NCI-H748 (cell line): ENCODE results near the gene PTGS1.
A peak's percentile ranks its signal among the peaks of the same experiment; 100 is the strongest.
"Not testable (repeated sequence)": the region's sequence is repeated elsewhere in the genome, so short reads cannot be mapped to it uniquely, and the experiment has no call there.

Experiments used
- DNase-seq: peaks from one replicate; lab custom pipeline; 2025; ENCODE audit not compliant: unreplicated experiment; lab: John Stamatoyannopoulos, UW

Gene PTGS1

GRCh38 chr9:122394265-122395125 lies 23.7 kb downstream of the PTGS1 start:
- DNase-seq, result no peak

GRCh38 chr9:122396614-122397148 lies 25.9 kb downstream of the PTGS1 start:
- no peak for DNase-seq

- no peak for DNase-seq
Observed at GRCh38 chr9:122397749-122398148, 26.9 kb downstream of the PTGS1 start.

- DNase-seq, result no peak
Observed at GRCh38 chr9:122398371-122398924, 27.6 kb downstream of the PTGS1 start.

DNA sequence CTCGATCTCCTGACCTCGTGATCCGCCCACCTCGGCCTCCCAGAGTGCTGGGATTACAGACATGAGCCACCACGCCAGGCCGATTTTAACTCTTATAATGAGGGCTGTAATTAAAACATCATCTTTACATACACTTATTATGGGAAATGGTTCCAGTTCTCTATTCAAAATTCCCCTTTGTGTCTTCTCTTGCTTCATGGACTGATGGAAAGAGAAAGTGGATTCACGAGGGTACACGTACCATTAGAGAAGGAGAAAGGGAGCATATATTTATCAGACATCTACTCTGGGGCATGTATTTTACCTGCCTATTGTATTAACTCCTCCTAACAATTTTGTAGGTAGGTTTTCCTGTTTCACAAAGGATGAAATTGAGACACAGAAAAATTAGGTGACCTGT lies 31.1 kb downstream of the PTGS1 start:
- DNase-seq, result no peak

- no peak for DNase-seq
Observed at GRCh38 chr9:122402403-122402871, 31.6 kb downstream of the PTGS1 start.

GRCh38 chr9:122402874-122403273 lies 32.0 kb downstream of the PTGS1 start:
- no peak for DNase-seq

DNA sequence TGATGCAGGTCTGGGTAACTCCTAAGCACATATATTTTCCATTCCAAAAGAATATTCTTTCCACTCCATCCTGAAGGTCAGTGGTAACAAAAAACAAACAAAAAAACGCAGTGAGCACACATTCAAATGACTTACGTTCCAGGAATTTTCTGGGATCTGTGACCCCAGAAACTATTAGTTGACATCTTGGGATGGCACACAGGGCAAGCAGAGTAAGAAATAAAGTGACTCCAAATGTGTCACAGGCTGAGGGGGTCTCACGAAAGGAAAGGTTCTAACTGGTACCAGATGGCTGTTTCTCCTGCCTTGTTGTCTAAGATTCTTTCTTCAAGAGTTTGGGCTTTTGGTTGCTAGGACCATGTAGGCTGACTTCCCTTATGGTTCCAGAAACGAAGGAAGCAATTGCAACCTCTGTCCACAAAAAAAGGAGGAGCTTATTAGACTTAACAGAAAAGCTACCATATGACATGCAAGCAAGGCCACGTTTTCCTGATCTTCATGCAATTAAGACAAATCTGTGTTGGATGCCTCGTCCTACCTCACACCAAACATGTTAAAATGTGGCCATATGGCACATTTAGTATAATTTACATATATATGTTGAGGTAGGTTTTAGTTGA lies 32.7 kb downstream of the PTGS1 start:
- DNase-seq, result no peak

DNA sequence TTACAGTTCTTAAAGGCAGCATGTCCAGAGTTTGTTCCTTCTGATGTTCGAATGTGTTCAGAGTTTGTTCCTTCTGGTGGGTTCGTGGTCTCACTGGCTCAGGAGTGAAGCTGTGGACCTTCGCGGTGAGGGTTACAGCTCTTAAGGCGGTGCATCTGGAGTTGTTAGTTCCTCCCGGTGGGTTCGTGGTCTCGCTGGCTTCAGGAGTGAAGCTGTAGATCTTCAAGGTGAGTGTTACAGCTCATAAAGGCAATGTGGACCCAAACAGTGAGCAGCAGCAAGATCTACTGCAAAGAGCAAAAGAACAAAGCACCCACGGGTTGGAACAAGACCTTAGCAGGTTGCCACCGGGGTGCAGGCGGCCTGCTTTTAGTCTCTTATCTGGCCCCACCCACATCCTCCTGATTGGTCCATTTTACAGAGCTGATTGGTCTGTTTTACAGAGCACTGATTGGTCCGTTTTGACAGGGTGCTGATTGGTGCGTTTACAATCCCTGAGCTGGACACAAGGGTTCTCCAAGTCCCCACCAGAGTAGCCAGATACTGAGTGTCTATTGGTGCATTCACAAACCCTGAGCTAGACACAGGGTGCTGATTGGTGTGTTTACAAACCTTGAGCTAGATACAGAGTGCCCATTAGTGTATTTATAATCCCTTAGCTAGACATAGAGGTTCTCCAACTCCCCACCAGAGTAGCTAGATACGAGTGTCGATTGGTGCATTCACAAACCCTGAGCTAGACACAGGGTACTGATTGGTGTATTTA lies 34.7 kb downstream of the PTGS1 start:
- not testable (repeated sequence) for DNase-seq

- DNase-seq, result no peak
Observed at GRCh38 chr9:122406070-122406890, 35.5 kb downstream of the PTGS1 start.

GRCh38 chr9:122414108-122414507 lies 43.3 kb downstream of the PTGS1 start:
- DNase-seq, result peak; percentile 36

DNA sequence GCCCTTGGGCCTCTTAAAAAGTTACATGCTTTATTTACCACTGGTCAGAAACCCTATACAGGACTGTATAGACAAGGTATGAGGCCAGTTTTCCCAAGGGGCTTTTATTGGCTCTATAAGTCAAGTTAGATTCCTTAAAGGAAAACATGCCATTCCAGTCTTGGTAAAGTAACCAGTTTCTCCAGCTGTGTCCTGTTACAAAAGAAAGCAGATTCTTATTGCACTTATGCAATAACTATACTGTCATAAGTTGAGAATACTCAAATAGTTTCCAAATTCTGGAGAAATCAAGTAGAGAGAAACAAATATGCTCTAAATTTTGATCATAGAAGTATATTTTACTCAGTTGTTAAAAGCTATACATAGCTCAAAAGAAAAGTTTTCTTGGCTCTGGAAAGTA lies 47.2 kb downstream of the PTGS1 start:
- DNase-seq, result no peak

- DNase-seq, result no peak
Observed at GRCh38 chr9:122420315-122420714, 49.5 kb downstream of the PTGS1 start.

DNA sequence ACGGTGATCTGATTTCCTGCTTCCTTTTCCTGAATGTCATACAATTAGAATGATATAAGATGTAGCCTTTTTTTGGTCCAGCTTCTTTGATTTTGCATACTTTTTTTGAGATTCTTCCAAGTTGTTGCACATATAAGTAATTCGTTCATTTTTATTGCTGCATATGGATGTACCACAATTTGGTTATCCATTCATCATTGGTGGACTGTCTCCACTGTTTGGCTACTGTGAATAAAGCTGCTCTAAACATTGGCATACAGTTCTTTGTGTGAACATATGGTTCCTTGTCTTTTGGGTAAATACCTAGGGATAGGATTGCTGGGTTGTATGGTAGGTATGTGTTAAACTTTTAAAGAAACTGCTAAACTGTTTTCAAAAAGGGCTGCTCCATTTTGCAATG lies 54.3 kb downstream of the PTGS1 start:
- DNase-seq, result no peak

GRCh38 chr9:122426723-122427122 lies 55.9 kb downstream of the PTGS1 start:
- no peak for DNase-seq

DNA sequence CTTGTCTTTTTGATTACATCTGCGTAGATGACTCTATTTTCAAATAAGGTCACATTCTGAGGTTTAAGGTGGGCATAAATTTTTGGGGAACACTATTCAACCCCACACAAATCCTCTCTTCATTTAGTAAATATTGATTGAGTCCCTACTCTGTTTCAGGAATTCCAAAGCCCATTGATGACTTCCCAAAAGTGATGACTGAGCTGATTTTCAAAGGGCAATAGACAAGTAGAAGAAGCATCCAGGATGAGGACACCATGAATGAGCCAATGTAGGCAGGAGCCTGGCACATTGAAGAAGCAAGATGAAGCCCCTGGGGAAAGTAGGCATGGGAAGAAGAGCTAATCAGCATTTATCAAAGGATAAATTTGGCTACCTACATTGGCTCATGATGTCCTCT lies 71.7 kb downstream of the PTGS1 start:
- no peak for DNase-seq

- no peak for DNase-seq
Observed at GRCh38 chr9:122444041-122444733, 73.4 kb downstream of the PTGS1 start.
